PC-9 (cell line): ENCODE results near the gene KCNJ15. TPM values are rescaled to one million over a fixed set of nuclear protein-coding genes. Genes with fewer than 3 reads are reported as not detected.

Source experiments
- BruUV-seq: library from RNA; stranded (reverse); fragments of 400-500 nt; replicated peaks from 2 replicates; lab custom pipeline; 2021; lab: Mats Ljungman, UMichigan
- CTCF ChIA-PET: fragments of 300-600 bp; sonication (Branson Sonifier 250); formaldehyde crosslinking; loops from one replicate; lab custom pipeline; 2022; ENCODE audit warnings: antibody characterized with exemption; lab: Charles Lee
- POLR2A ChIA-PET: fragments of 300-600 bp; sonication (Branson Sonifier 250); formaldehyde crosslinking; loops from one replicate; lab custom pipeline; 2022; ENCODE audit warnings: antibody characterized with exemption; ENCODE audit not compliant: unreplicated experiment; lab: Charles Lee
- DNase-seq, 2 experiments: peaks; one replicate each; pipeline versions ENCODE4 v3.0.0 to v3.0.0-alpha.2; 2015 to 2022; ENCODE audit warnings: mixed read lengths in 1 of 2
- H2AFZ ChIP-seq: fragments of 200-600 bp; sonication (generic); 2 replicates; pipeline ENCODE4 v1.8.1; 2017; ENCODE audit warnings: antibody characterized with exemption
- H3F3A ChIP-seq: fragments of 200-600 bp; sonication (generic); 2 replicates; pipeline ENCODE4 v1.8.1; 2017; ENCODE audit warnings: antibody characterized with exemption, mild to moderate bottlenecking, low read depth; ENCODE audit not compliant: insufficient read depth
- H3K27ac ChIP-seq: fragments of 200-600 bp; sonication (generic); 2 replicates; pipeline ENCODE4 v1.6.1; 2016; ENCODE audit warnings: mixed run types
- H3K27me3 ChIP-seq: fragments of 200-600 bp; sonication (generic); 2 replicates; pipeline ENCODE4 v1.6.1; 2016; ENCODE audit warnings: low read depth, mixed run types; ENCODE audit not compliant: insufficient read depth
- H3K36me3 ChIP-seq: fragments of 200-600 bp; sonication (generic); 2 replicates; pipeline ENCODE4 v1.6.1; 2016; ENCODE audit warnings: low read depth, mixed run types
- H3K4me1 ChIP-seq: fragments of 200-600 bp; sonication (generic); replicated peaks from 2 replicates; pipeline ENCODE4 v1.6.1; 2016; ENCODE audit warnings: mixed run types; ENCODE audit not compliant: insufficient read depth
- H3K4me2 ChIP-seq: fragments of 200-600 bp; sonication (generic); 2 replicates; pipeline ENCODE4 v1.6.1; 2017; ENCODE audit warnings: mixed run types
- H3K4me3 ChIP-seq: fragments of 200-600 bp; sonication (generic); 2 replicates; pipeline ENCODE4 v1.6.1; 2016; ENCODE audit warnings: mixed run types
- H3K79me2 ChIP-seq: fragments of 200-600 bp; sonication (generic); 2 replicates; pipeline ENCODE4 v1.6.1; 2017; ENCODE audit warnings: low read depth, mixed run types
- H3K9me2 ChIP-seq: fragments of 200-600 bp; sonication (generic); 2 replicates; pipeline ENCODE4 v1.8.1; 2017; ENCODE audit warnings: mild to moderate bottlenecking; ENCODE audit not compliant: insufficient read depth
- H3K9me3 ChIP-seq: fragments of 200-600 bp; sonication (generic); 2 replicates; pipeline ENCODE4 v1.8.1; 2016; ENCODE audit warnings: low read depth; ENCODE audit not compliant: insufficient read depth
- H4K20me1 ChIP-seq: fragments of 200-600 bp; sonication (generic); 2 replicates; pipeline ENCODE4 v1.8.1; 2017; ENCODE audit not compliant: insufficient read depth
- EZH2 ChIP-seq: fragments of 200-600 bp; sonication (generic); IDR thresholded peaks from 2 replicates; pipeline ENCODE4 v1.8.0; 2017; ENCODE audit warnings: antibody characterized with exemption, low read depth
- intact Hi-C: fragments of 100-400 bp; cut with micrococcal nuclease; formaldehyde crosslinking; loops from one replicate; pipeline ENCODE4 v1.10.0; 2022; ENCODE audit not compliant: unreplicated experiment
- total RNA-seq: library from RNA; stranded (reverse); gene quantifications from 2 replicates; pipeline ENCODE4 v1.2.3, GENCODE V29; 2021
- TF ChIP-seq, protein P1 (sequence below): fragments of 200-600 bp; sonication (generic); conservative IDR thresholded peaks from 2 replicates; pipeline ENCODE4 v1.6.1; 2017; ENCODE audit warnings: mixed run types, antibody characterized with exemption, mild to moderate bottlenecking, moderate library complexity

The KCNJ15 gene
- total RNA-seq, 1 experiment from 2014 or later = not detected

GRCh38 chr21:38280454-38280853 lies 23.7 kb downstream of the KCNJ15 start:
- H3K4me1 ChIP-seq = no peaks in the 10 kb centered on the region
- no peak overlapping the region for H3K4me2 ChIP-seq
- no peaks in the 10 kb centered on the region for H4K20me1 ChIP-seq
- no peaks in the 10 kb centered on the region for H3K9me2 ChIP-seq
- no TSS peak for BruUV-seq
- no peak overlapping the region for H3K27ac ChIP-seq
- H3K4me3 ChIP-seq = no peak overlapping the region
- H3F3A ChIP-seq = no peaks in the 10 kb centered on the region
- DNase-seq = no peak
- H3K27me3 ChIP-seq = no peaks in the 10 kb centered on the region
- no peak overlapping the region for H2AFZ ChIP-seq
- TF ChIP-seq, protein P1, sequence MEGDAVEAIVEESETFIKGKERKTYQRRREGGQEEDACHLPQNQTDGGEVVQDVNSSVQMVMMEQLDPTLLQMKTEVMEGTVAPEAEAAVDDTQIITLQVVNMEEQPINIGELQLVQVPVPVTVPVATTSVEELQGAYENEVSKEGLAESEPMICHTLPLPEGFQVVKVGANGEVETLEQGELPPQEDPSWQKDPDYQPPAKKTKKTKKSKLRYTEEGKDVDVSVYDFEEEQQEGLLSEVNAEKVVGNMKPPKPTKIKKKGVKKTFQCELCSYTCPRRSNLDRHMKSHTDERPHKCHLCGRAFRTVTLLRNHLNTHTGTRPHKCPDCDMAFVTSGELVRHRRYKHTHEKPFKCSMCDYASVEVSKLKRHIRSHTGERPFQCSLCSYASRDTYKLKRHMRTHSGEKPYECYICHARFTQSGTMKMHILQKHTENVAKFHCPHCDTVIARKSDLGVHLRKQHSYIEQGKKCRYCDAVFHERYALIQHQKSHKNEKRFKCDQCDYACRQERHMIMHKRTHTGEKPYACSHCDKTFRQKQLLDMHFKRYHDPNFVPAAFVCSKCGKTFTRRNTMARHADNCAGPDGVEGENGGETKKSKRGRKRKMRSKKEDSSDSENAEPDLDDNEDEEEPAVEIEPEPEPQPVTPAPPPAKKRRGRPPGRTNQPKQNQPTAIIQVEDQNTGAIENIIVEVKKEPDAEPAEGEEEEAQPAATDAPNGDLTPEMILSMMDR = no peak
- TF ChIP-seq EZH2 = no peak
- intact Hi-C loops = no loop called here
- ChIA-PET POLR2A (no interaction called here), CTCF (no interaction called here)
- H3K36me3 ChIP-seq = no peaks in the 10 kb centered on the region
- H3K9me3 ChIP-seq = no peaks in the 10 kb centered on the region
- no peaks in the 10 kb centered on the region for H3K79me2 ChIP-seq

- no peak overlapping the region for H3K4me3 ChIP-seq
These were observed 24.1 kb downstream of the KCNJ15 start for GRCh38 chr21:38280867-38281266.

GRCh38 chr21:38282921-38283320 lies 26.1 kb downstream of the KCNJ15 start:
- Histone ChIP-seq H3K9me2 (no peaks in the 10 kb centered on the region), H3K27ac (no peak overlapping the region), H4K20me1 (no peaks in the 10 kb centered on the region), H3K4me2 (no peak overlapping the region), H3K36me3 (no peaks in the 10 kb centered on the region), H3K79me2 (no peaks in the 10 kb centered on the region), H3K27me3 (no peaks in the 10 kb centered on the region), H3K9me3 (no peaks in the 10 kb centered on the region), H3K4me3 (no peak overlapping the region), H2AFZ (no peak overlapping the region), H3F3A (no peaks in the 10 kb centered on the region), H3K4me1 (no peaks in the 10 kb centered on the region)
- TF ChIP-seq EZH2 = no peak
- TF ChIP-seq, protein P1 = no peak
- DNase-seq = no peak
- POLR2A ChIA-PET = no interaction called here
- intact Hi-C loops = no loop called here
- CTCF ChIA-PET = no interaction called here
- no TSS peak for BruUV-seq

More at GRCh38 chr21:38280867-38281266, 24.1 kb downstream of the KCNJ15 start:
- ChIA-PET POLR2A (no interaction called here), CTCF (no interaction called here)
- no peaks in the 10 kb centered on the region for H3K36me3 ChIP-seq
- H3K9me3 ChIP-seq = no peaks in the 10 kb centered on the region
- H3K27ac ChIP-seq = no peak overlapping the region
- H2AFZ ChIP-seq = no peak overlapping the region
- no peak for DNase-seq
- H3K79me2 ChIP-seq = no peaks in the 10 kb centered on the region
- H3K4me1 ChIP-seq = no peaks in the 10 kb centered on the region
- TF ChIP-seq, protein P1 = no peak
- TF ChIP-seq EZH2 = no peak
- H3K27me3 ChIP-seq = no peaks in the 10 kb centered on the region
- H4K20me1 ChIP-seq = no peaks in the 10 kb centered on the region
- no peak overlapping the region for H3K4me2 ChIP-seq
- intact Hi-C loops = no loop called here
- no peaks in the 10 kb centered on the region for H3F3A ChIP-seq
- BruUV-seq = no TSS peak
- H3K9me2 ChIP-seq = no peaks in the 10 kb centered on the region
